Smooth muscle cell (in vitro differentiated cells): ENCODE results near the gene HECW1. TPM values are rescaled to one million over a fixed set of nuclear protein-coding genes. Genes with fewer than 3 reads are reported as not detected.

Experiments used
- DNase-seq: peaks from one replicate; lab custom pipeline; 2025; ENCODE audit not compliant: unreplicated experiment; lab: John Stamatoyannopoulos, UW
- H2AFZ ChIP-seq: fragments of 200-600 bp; sonication (generic); 2 replicates; pipeline ENCODE4 v1.6.0; 2016; ENCODE audit warnings: antibody characterized with exemption, low read depth, mild to moderate bottlenecking
- H3F3A ChIP-seq: fragments of 200-600 bp; sonication (generic); 2 replicates; pipeline ENCODE4 v1.6.0; 2017; ENCODE audit warnings: antibody characterized with exemption, low read depth
- H3K27ac ChIP-seq: fragments of 200-600 bp; sonication (generic); 2 replicates; pipeline ENCODE4 v1.5.1; 2016; ENCODE audit warnings: low read depth, mild to moderate bottlenecking
- H3K27me3 ChIP-seq: fragments of 200-600 bp; sonication (generic); 2 replicates; pipeline ENCODE4 v1.6.1; 2016; ENCODE audit warnings: low read depth, mild to moderate bottlenecking
- H3K36me3 ChIP-seq: fragments of 200-600 bp; sonication (generic); 2 replicates; pipeline ENCODE4 v1.5.1; 2016; ENCODE audit warnings: low read depth
- H3K4me1 ChIP-seq: fragments of 200-600 bp; sonication (generic); 2 replicates; pipeline ENCODE4 v1.5.1; 2016; ENCODE audit warnings: low read depth
- H3K4me2 ChIP-seq: fragments of 200-600 bp; sonication (generic); 2 replicates; pipeline ENCODE4 v1.6.0; 2016; ENCODE audit warnings: mild to moderate bottlenecking
- H3K4me3 ChIP-seq: fragments of 200-600 bp; sonication (generic); 2 replicates; pipeline ENCODE4 v1.5.1; 2016; ENCODE audit warnings: mild to moderate bottlenecking
- H3K79me2 ChIP-seq: fragments of 200-600 bp; sonication (generic); 2 replicates; pipeline ENCODE4 v1.6.0; 2016; ENCODE audit warnings: low read depth, mild to moderate bottlenecking
- H3K9ac ChIP-seq: fragments of 200-600 bp; sonication (generic); 2 replicates; pipeline ENCODE4 v1.6.0; 2016; ENCODE audit warnings: low read depth
- H3K9me3 ChIP-seq: fragments of 200-600 bp; sonication (generic); replicated peaks from 2 replicates; pipeline ENCODE4 v1.5.1; 2016; ENCODE audit warnings: low read depth
- H4K20me1 ChIP-seq: fragments of 200-600 bp; sonication (generic); 2 replicates; pipeline ENCODE4 v1.6.0; 2016; ENCODE audit warnings: low read depth
- CTCF ChIP-seq: fragments of 200-600 bp; sonication (generic); IDR thresholded peaks from 2 replicates; pipeline ENCODE4 v1.5.1; 2017; ENCODE audit warnings: borderline replicate concordance, mild to moderate bottlenecking, antibody characterized with exemption; ENCODE audit not compliant: insufficient read depth, poor library complexity, severe bottlenecking
- WGBS: methylation state at CpG from one replicate; pipeline ENCODE4 v1.1.7; 2016; ENCODE audit warnings: low lambda C conversion rate; 5-methylcytosine and 5-hydroxymethylcytosine counted together
- polyA plus RNA-seq: library from polyadenylated mRNA; unstranded; fragments of >200 nt; fragmentation: Nextera tagmentation; extraction: Ambion mirVana; gene quantifications from 2 replicates; pipeline ENCODE4 v1.2.1, GENCODE V29; 2016
- total RNA-seq: library from RNA; depleted of rRNA; stranded (reverse); fragments of >200 nt; gene quantifications from 2 replicates; pipeline ENCODE4 v1.2.3, GENCODE V29; 2014

HECW1 gene
- total and polyA plus RNA-seq, 2 experiments from 2014 or later, result 0.09 to 0.49 TPM

- no peak overlapping the region for H3K9ac ChIP-seq
- H2AFZ ChIP-seq, result no peak overlapping the region
- no peak overlapping the region for H3K4me2 ChIP-seq
- H3K27ac ChIP-seq, result no peak overlapping the region
- H3K36me3 ChIP-seq, result no peaks in the 10 kb centered on the region
- whole genome bisulfite sequencing, result 80% methylated on average over 5 of the region's 5 CpGs
- no peak overlapping the region for H3K4me3 ChIP-seq
- H3K4me1 ChIP-seq, result peaks cover 10% of the 10 kb centered on the region
- TF ChIP-seq CTCF, result no peak
- no peaks in the 10 kb centered on the region for H3K79me2 ChIP-seq
- no peaks in the 10 kb centered on the region for H3F3A ChIP-seq
- H3K27me3 ChIP-seq, result no peaks in the 10 kb centered on the region
- DNase-seq, result no peak
- no peaks in the 10 kb centered on the region for H3K9me3 ChIP-seq
- H4K20me1 ChIP-seq, result no peaks in the 10 kb centered on the region
These were observed 36.2 kb upstream of the HECW1 start for GRCh38 chr7:43076189-43076605.

DNA sequence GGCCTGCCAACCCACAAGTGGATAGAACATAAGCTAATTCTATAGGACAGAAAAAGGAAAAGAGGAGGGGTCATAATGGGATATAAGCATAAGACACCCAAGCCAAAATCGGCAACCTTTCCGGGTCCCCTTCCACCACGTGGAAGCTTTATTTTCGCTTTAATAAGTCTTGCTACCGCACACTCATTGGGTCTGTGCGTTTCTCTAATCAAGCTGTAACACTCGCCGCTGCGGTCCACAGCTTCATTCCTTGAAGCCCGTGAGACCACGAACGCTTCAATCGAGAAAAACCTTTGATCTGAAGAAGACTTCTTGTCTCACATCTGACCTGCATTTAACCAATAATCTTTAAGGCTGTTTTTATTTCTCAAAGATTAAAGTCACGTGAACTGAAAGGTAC, 35.8 kb upstream of the HECW1 start:
- H3K9ac ChIP-seq, result no peak overlapping the region
- TF ChIP-seq CTCF, result no peak
- H3K27ac ChIP-seq, result no peak overlapping the region
- H2AFZ ChIP-seq, result peak overlapping the region; percentile 37
- H3K27me3 ChIP-seq, result no peaks in the 10 kb centered on the region
- H3K9me3 ChIP-seq, result no peaks in the 10 kb centered on the region
- H3K4me3 ChIP-seq, result no peak overlapping the region
- H4K20me1 ChIP-seq, result no peaks in the 10 kb centered on the region
- H3K4me1 ChIP-seq, result peaks cover 10% of the 10 kb centered on the region
- H3F3A ChIP-seq, result no peaks in the 10 kb centered on the region
- 91% methylated on average over 14 of the region's 14 CpGs for WGBS
- DNase-seq, result no peak
- H3K4me2 ChIP-seq, result no peak overlapping the region
- no peaks in the 10 kb centered on the region for H3K36me3 ChIP-seq
- H3K79me2 ChIP-seq, result no peaks in the 10 kb centered on the region

- Histone ChIP-seq H3K9me3 (no peaks in the 10 kb centered on the region), H3K4me3 (no peak overlapping the region), H3K36me3 (no peaks in the 10 kb centered on the region), H3K4me2 (no peak overlapping the region), H4K20me1 (no peaks in the 10 kb centered on the region), H3K27me3 (no peaks in the 10 kb centered on the region), H3K4me1 (peaks cover 10% of the 10 kb centered on the region), H3F3A (no peaks in the 10 kb centered on the region), H3K27ac (no peak overlapping the region), H3K9ac (no peak overlapping the region), H3K79me2 (no peaks in the 10 kb centered on the region), H2AFZ (peak overlapping the region; percentile 37)
- TF ChIP-seq CTCF, result no peak
- 55% methylated on average over 9 of the region's 9 CpGs for WGBS
- DNase-seq, result no peak
These were observed 35.2 kb upstream of the HECW1 start for GRCh38 chr7:43077285-43077684.

DNA sequence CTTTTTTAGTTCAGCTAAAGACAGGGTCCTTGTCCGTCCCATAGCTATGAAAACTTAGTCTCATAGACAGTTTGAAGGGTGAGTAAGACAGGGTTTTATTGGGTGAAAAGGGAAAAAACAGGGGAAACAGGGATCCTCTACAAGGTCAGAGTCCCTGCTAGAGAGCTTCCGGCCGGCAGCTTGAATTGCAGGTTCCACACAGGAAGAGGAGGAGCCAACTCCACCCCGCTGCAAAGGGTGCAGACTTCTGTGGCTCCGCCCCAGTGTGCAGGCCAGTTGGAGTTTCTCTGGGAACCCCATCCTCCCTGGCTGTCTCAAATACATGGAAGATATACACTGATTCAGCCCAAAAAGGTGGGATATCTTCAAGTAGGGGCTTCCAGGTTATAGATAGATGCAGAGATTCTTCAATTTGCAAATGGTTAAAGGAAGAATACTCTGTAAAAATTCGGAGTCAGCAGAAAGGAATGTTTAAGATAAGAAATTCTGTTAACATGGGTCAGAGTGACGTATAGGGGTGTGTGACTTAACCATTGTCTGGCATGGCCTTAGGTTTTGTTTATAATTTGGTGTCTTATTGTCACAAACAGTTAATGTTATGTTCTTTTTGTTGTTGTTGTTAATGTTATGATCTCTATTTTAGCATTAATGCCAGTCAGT, 34.6 kb upstream of the HECW1 start:
- peaks cover 10% of the 10 kb centered on the region for H3K4me1 ChIP-seq
- DNase-seq, result no peak
- H4K20me1 ChIP-seq, result no peaks in the 10 kb centered on the region
- H3K4me3 ChIP-seq, result no peak overlapping the region
- no peaks in the 10 kb centered on the region for H3K36me3 ChIP-seq
- no peaks in the 10 kb centered on the region for H3K27me3 ChIP-seq
- peak overlapping the region; percentile 37 for H2AFZ ChIP-seq
- TF ChIP-seq CTCF, result no peak
- WGBS, result 56% methylated on average over 7 of the region's 7 CpGs
- no peaks in the 10 kb centered on the region for H3K9me3 ChIP-seq
- no peak overlapping the region for H3K9ac ChIP-seq
- H3F3A ChIP-seq, result no peaks in the 10 kb centered on the region
- H3K4me2 ChIP-seq, result peak overlapping the region; percentile 10
- no peak overlapping the region for H3K27ac ChIP-seq
- H3K79me2 ChIP-seq, result no peaks in the 10 kb centered on the region
